RWPE1 (cell line): ENCODE data around the gene KRT4.

Experiments used
- CTCF ChIA-PET: fragments of 350-600 bp; sonication (Branson Sonifier 250); formaldehyde crosslinking; extraction: SDS; loops from one replicate; lab custom pipeline; 2021; lab: Yijun Ruan, JAX
- POLR2A ChIA-PET: fragments of 400-600 bp; formaldehyde crosslinking; extraction: SDS; loops from one replicate; lab custom pipeline; 2020; ENCODE audit warnings: antibody characterized with exemption; ENCODE audit not compliant: low non-redundant PET; lab: Yijun Ruan, JAX
- DNase-seq: peaks from one replicate; pipeline ENCODE4 v3.0.0; 2012; ENCODE audit warnings: low spot score
- H3K27ac ChIP-seq: fragments of 450-650 bp; 2 replicates; pipeline ENCODE4 v1.5.1; 2017
- CTCF ChIP-seq: fragments of 450-650 bp; conservative IDR thresholded peaks from 2 replicates; pipeline ENCODE4 v1.5.1; 2017; ENCODE audit warnings: low read depth, mild to moderate bottlenecking

The KRT4 gene

GRCh38 chr12:52809166-52809565 lies 4.8 kb downstream of the KRT4 start:
- DNase-seq, result no peak
- ChIA-PET POLR2A (no interaction called here), CTCF (no interaction called here)
- no peak for TF ChIP-seq CTCF
- H3K27ac ChIP-seq, result no peak overlapping the region

DNA sequence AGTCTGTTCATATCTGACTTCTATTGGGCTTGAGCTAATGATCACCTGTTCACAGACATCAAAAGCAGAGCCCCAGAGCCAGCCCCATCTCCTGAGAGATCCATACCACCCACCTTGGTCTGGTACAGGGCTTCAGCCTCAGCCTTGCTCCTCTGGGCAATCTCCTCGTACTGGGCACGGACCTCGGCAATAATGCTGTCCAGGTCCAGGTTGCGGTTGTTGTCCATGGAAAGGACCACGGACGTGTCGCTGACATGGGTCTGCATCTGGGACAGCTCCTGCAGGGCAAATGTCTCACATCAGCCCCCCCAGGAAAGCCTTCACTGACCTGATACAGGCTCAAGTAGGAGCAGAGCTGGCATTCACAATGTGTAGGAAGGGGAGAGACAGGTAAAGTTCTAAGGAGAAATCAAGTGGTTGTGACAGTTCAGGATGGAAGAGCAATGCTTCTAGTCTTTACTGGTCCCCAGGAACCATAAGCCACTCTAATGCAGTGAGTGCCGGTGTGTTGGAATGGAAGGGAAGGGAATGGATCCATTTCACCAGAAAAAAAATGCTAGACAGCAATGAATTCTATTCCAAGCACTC lies 5.2 kb downstream of the KRT4 start:
- ChIA-PET POLR2A (no interaction called here), CTCF (interaction anchor here (0.5 kb wide), 1 partner anchor 537 kb away, joined by 3 read pairs; no protein-coding TSS in a partner anchor)
- no peak overlapping the region for H3K27ac ChIP-seq
- DNase-seq, result no peak
- no peak for TF ChIP-seq CTCF

- POLR2A ChIA-PET, result no interaction called here
- no peak for DNase-seq
- no peak for TF ChIP-seq CTCF
- CTCF ChIA-PET, result interaction anchor here (0.6 kb wide), 1 partner anchor 154 kb away, joined by 3 read pairs; no protein-coding TSS in a partner anchor
- no peak overlapping the region for H3K27ac ChIP-seq
These were observed 6.1 kb downstream of the KRT4 start for GRCh38 chr12:52807544-52808470.

- no peak for TF ChIP-seq CTCF
- CTCF ChIA-PET, result no interaction called here
- no peak for DNase-seq
- H3K27ac ChIP-seq, result no peak overlapping the region
- POLR2A ChIA-PET, result no interaction called here
These were observed 6.9 kb downstream of the KRT4 start for GRCh38 chr12:52806821-52807543.

DNA sequence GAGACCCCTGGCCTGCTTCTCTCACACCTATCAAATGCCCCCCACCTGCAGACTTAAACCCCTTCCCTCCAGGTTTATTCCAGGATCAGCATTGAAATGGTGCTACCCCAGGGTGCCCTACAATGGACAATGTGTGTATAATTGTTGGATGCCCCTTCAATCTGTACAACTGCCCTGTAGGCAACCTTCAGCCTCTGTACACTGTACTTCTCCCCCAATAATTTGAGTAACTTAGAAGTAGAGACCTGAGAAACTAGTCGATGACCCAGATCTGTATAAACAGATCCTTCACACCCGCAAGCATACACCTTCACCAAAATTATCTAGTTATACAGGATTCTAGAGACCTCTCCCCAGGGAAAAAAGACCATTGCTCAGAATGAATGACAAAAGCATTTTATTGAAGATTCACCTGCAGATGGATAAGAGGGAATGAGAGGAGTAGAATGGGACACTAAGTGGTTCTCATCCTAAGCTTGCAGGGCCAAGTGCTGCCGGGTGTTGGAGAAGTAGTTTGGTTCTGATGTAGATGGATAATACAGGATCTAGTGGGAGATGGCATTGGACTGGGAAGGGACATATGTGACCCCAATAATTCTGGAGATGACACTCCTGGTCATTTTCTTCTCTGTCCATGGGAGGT lies 7.6 kb downstream of the KRT4 start:
- TF ChIP-seq CTCF, result no peak
- ChIA-PET POLR2A (no interaction called here), CTCF (no interaction called here)
- H3K27ac ChIP-seq, result no peak overlapping the region
- no peak for DNase-seq

GRCh38 chr12:52805739-52806138 lies 8.2 kb downstream of the KRT4 start:
- no peak for DNase-seq
- no peak for TF ChIP-seq CTCF
- POLR2A ChIA-PET, result no interaction called here
- H3K27ac ChIP-seq, result no peak overlapping the region
- CTCF ChIA-PET, result no interaction called here
